Activated CD4-positive, alpha-beta memory T cell treated with anti-CD3 and anti-CD28 coated beads for 36 hours (primary cell): Measurements from ENCODE around the gene ZNF655. TPM values are rescaled to one million over a fixed set of nuclear protein-coding genes. Genes with fewer than 3 reads are reported as not detected.

Experiments used
- CTCF ChIA-PET: fragments of 350-600 bp; sonication (Branson Sonifier 250); formaldehyde crosslinking; loops from one replicate; lab custom pipeline; 2021; ENCODE audit warnings: antibody characterized with exemption, inconsistent platforms; lab: Charles Lee
- POLR2A ChIA-PET: fragments of 350-600 bp; sonication (Branson Sonifier 250); formaldehyde crosslinking; loops from one replicate; lab custom pipeline; 2021; ENCODE audit warnings: antibody characterized with exemption; lab: Charles Lee
- DNase-seq: peaks from one replicate; pipeline ENCODE4 v3.0.0-alpha.2; 2020
- H3K27ac Mint-ChIP-seq: one replicate; pipeline ENCODE4 v1.8.0; 2021; ENCODE audit warnings: mixed read lengths
- H3K27me3 Mint-ChIP-seq: one replicate; pipeline ENCODE4 v1.8.0; 2021; ENCODE audit warnings: mixed read lengths
- H3K36me3 Mint-ChIP-seq: one replicate; pipeline ENCODE4 v1.8.0; 2021; ENCODE audit warnings: mixed read lengths
- H3K4me1 Mint-ChIP-seq: one replicate; pipeline ENCODE4 v1.8.0; 2021; ENCODE audit warnings: low read depth, mixed read lengths
- H3K4me3 Mint-ChIP-seq: one replicate; pipeline ENCODE4 v1.8.0; 2021; ENCODE audit warnings: mild to moderate bottlenecking, mixed read lengths
- H3K9me3 Mint-ChIP-seq: one replicate; pipeline ENCODE4 v1.8.0; 2021; ENCODE audit warnings: mixed read lengths
- intact Hi-C: fragments of 100-400 bp; cut with micrococcal nuclease; formaldehyde crosslinking; loops from one replicate; pipeline ENCODE4 v1.15.1; 2023
- total RNA-seq, 2 experiments: library from RNA; stranded (reverse); gene quantifications; one replicate each; pipeline ENCODE4 v1.2.3, GENCODE V29; 2021

ZNF655 gene, protein sequence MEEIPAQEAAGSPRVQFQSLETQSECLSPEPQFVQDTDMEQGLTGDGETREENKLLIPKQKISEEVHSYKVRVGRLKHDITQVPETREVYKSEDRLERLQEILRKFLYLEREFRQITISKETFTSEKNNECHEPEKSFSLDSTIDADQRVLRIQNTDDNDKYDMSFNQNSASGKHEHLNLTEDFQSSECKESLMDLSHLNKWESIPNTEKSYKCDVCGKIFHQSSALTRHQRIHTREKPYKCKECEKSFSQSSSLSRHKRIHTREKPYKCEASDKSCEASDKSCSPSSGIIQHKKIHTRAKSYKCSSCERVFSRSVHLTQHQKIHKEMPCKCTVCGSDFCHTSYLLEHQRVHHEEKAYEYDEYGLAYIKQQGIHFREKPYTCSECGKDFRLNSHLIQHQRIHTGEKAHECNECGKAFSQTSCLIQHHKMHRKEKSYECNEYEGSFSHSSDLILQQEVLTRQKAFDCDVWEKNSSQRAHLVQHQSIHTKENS
- 10 to 100 TPM; 47.9 to 49.8 TPM for total RNA-seq

DNA sequence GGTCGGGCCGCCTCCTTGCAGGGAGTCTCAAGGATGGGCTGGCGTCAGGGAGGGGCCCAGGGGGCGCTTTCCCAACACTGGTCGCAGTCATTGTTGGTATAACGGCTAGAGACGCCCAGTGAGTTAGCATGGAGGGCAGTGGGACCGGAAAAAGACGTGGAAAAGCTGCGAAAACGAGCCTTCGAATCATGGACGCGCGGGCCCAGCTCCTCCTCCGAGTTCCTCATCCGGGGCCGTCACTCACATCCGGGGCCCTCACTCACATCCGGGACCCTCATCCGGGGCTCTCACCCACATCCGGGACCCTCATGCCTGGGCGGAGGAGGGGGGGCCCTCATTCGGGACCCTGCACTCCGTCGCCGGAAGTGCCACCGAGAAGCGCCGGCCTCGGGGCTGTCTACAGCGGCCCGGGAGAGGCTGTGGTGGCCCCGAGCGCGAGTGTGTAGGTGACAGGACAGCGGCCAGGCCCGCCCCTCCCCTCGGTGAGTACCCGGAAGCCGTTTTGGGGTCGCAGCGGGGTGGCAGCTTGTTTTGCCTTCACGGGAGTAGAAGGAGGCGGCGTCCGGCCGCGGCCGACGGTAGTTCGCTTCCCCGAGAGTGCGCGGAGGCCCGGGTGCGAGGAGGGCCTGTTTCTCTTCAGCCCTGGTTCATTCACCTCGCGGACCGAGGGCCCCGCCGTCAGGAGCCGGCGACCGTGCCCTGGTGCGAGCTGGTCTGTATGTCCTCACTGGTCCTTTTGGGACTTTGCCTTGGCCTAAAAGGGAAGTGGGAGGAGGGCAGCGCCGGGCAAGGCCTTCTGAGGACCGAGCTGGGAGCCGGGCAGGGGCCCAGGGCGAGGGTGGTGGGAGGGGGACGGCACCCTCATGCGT lies at the start of gene ZNF655:
Gene ZNF655, plus strand, starts transcription at position 337 of the 869 bp plus-strand sequence. CDS start 1,918 bp downstream, outside the sequence.
- peak within 1 kb of the TSS; percentile 97 for H3K27ac Mint-ChIP-seq
- no peaks in the 10 kb centered on the region for H3K27me3 Mint-ChIP-seq
- peak within 1 kb of the TSS; percentile 97 for H3K4me3 Mint-ChIP-seq
- peaks cover 43% of the 10 kb centered on the region for H3K36me3 Mint-ChIP-seq
- intact Hi-C loops, result loop anchor here (2.0 to 10.0 kb wide), 2 partner anchors 58 to 154 kb away; partner anchors contain the start of genes BUD31, PDAP1 and ZSCAN25
- ChIA-PET POLR2A (interaction anchor here (0.5 to 2.9 kb wide), 13 partner anchors 12 to 543 kb away, joined by 3 to 13 read pairs (median 4); partner anchors contain the start of genes AP4M1, BUD31, CPSF4 and PDAP1), CTCF (interaction anchor here (1.7 kb wide), 1 partner anchor 356 kb away, joined by 3 read pairs; no protein-coding TSS in a partner anchor)
- no peaks in the 10 kb centered on the region for H3K9me3 Mint-ChIP-seq
- DNase-seq, result peak; percentile 92
- H3K4me1 Mint-ChIP-seq, result peaks cover 43% of the 10 kb centered on the region

DNA sequence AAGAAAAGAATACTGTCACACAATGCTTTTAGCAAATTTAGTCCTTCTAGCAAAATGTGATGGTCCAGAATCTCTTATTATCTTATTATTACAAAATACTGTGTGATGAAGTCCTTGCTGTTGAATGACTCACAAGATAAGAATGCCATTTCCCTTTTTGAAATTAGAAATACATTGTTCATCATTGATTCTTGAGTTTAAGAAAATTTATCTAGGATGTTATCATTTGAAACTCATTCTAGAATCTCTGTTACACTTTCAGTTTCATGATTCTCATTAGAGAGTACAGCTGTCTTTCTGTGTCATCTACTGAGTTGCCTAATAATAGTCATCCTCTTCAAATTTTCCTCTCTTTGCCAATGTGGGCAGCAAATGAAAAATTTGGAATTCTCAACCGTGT lies 44.4 kb upstream of the ZNF655 start:
- H3K9me3 Mint-ChIP-seq, result no peaks in the 10 kb centered on the region
- H3K27ac Mint-ChIP-seq, result no peak overlapping the region
- no peak overlapping the region for H3K4me3 Mint-ChIP-seq
- POLR2A ChIA-PET, result no interaction called here
- H3K36me3 Mint-ChIP-seq, result peaks cover 20% of the 10 kb centered on the region
- CTCF ChIA-PET, result no interaction called here
- H3K27me3 Mint-ChIP-seq, result no peaks in the 10 kb centered on the region
- no peak for DNase-seq
- intact Hi-C loops, result no loop called here
- H3K4me1 Mint-ChIP-seq, result peaks cover 8% of the 10 kb centered on the region

DNA sequence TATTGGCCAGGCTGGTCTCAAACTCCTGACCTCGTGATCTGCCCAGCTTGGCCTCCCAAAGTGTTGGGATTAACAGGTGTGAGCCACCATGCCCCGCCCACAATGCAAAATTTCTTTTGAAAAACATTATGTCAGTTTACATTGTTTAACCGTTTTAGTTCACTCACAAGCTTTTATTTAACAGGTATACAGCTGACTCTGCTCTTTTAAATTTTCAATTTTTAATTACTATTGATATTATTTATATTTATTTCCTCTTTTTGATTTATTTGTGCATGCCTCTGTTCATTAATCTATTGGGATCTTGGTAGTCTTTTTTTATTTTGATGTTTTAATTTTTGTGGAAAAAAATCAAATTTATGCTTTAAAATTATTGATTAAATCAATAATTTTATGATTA lies 37.0 kb upstream of the ZNF655 start:
- POLR2A ChIA-PET, result no interaction called here
- Mint-ChIP-seq H3K27me3 (no peaks in the 10 kb centered on the region), H3K4me3 (no peak overlapping the region), H3K27ac (no peak overlapping the region), H3K36me3 (peaks cover 26% of the 10 kb centered on the region), H3K4me1 (no peaks in the 10 kb centered on the region), H3K9me3 (no peaks in the 10 kb centered on the region)
- DNase-seq, result no peak
- CTCF ChIA-PET, result no interaction called here
- intact Hi-C loops, result no loop called here

DNA sequence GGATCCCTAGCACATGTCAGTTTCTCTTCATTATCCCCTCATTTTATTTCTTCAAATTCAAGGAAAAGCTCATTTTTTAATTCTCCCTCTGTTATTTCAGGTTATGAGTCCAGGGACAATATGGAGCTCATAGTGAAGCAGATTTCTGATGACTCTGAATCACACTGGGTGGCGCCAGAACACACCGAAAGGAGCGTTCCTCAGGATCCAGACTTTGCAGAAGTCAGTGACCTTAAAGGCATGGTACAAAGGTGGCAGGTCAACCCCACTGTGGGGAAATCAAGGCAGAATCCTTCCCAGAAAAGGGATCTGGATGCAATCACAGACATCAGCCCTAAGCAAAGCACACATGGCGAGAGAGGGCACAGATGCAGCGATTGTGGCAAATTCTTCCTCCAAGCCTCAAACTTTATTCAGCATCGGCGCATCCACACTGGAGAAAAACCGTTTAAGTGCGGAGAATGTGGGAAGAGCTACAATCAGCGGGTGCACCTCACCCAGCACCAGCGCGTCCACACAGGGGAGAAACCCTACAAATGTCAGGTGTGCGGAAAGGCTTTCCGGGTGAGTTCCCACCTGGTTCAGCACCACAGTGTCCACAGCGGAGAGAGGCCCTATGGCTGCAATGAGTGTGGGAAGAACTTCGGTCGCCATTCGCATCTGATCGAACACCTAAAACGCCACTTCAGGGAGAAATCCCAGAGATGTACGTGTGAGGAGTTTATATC lies 32.6 kb upstream of the ZNF655 start:
- peak; percentile 43 for DNase-seq
- ChIA-PET POLR2A (no interaction called here), CTCF (interaction anchor here (0.6 to 0.9 kb wide), 5 partner anchors 26 to 388 kb away, joined by 3 to 4 read pairs (median 3); partner anchors contain the start of gene FAM200A)
- intact Hi-C loops, result no loop called here
- Mint-ChIP-seq H3K27ac (no peak overlapping the region), H3K36me3 (peaks cover 56% of the 10 kb centered on the region), H3K27me3 (no peaks in the 10 kb centered on the region), H3K9me3 (peaks cover 21% of the 10 kb centered on the region), H3K4me3 (no peak overlapping the region), H3K4me1 (no peaks in the 10 kb centered on the region)

DNA sequence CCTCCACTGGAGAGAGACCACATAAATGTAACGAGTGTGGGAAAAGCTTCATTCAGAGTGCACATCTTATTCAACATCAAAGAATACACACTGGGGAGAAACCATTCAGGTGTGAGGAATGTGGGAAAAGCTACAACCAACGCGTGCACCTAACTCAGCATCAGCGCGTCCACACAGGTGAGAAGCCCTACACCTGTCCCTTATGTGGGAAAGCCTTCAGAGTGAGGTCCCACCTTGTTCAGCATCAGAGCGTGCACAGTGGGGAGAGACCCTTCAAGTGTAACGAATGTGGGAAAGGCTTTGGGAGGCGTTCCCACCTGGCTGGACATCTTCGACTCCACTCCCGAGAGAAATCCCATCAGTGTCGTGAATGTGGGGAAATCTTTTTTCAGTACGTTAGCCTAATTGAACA lies 27.1 kb upstream of the ZNF655 start:
- POLR2A ChIA-PET, result no interaction called here
- H3K9me3 Mint-ChIP-seq, result peaks cover 55% of the 10 kb centered on the region
- H3K27ac Mint-ChIP-seq, result no peak overlapping the region
- peaks cover 70% of the 10 kb centered on the region for H3K36me3 Mint-ChIP-seq
- H3K4me1 Mint-ChIP-seq, result no peaks in the 10 kb centered on the region
- intact Hi-C loops, result no loop called here
- H3K27me3 Mint-ChIP-seq, result no peaks in the 10 kb centered on the region
- CTCF ChIA-PET, result no interaction called here
- H3K4me3 Mint-ChIP-seq, result no peak overlapping the region
- no peak for DNase-seq

DNA sequence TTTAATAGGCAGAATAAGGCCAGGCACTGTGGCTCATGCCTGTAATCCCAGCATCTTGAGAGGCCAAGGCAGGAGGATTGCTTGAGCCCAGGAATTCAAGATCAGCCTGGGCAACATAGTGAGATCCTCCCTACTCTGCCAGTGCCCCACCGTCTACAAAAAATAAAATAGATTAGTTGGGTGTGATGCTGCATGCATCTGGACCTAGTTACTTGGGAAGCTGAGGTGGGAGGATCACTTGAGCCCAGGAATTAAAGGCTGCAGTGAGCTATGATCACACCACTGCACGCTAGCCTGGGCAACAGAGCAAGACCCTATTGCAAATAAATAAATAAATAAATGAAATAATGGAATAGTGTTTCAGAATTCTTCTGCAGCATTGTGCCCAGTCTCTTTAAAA lies 22.8 kb upstream of the ZNF655 start:
- DNase-seq, result no peak
- Mint-ChIP-seq H3K9me3 (peaks cover 58% of the 10 kb centered on the region), H3K36me3 (peaks cover 36% of the 10 kb centered on the region), H3K27me3 (no peaks in the 10 kb centered on the region), H3K4me3 (no peak overlapping the region), H3K27ac (no peak overlapping the region), H3K4me1 (no peaks in the 10 kb centered on the region)
- CTCF ChIA-PET, result no interaction called here
- intact Hi-C loops, result no loop called here
- POLR2A ChIA-PET, result no interaction called here

DNA sequence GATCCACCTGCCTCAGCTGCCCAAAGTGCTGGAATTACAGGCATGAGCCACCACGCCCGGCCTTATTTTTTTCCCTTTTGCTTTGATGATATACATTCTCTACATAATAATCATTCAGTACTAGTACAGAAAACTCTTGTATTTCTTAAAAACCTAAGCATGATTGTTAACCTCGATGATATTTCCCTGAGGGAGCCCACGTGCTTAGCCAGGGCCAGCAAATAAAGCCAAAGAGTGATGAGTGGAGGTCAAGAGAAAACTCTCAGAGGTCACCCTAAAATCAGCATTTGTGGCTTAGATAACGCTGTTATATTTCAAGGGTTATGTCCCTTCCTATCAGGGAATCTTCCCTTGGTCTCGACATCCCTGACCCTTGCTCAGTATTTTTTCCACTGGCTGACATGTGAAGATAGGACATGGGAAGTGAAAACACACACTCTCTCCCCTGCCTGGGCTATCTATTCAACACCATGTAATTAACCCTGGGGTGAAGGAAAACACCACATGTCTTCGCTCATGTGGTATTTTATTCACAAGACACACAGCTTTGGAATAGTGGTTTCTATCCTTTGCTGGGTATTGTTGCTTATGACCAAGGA lies 19.1 kb upstream of the ZNF655 start:
- Mint-ChIP-seq H3K27me3 (no peaks in the 10 kb centered on the region), H3K36me3 (peaks cover 6% of the 10 kb centered on the region), H3K9me3 (peaks cover 38% of the 10 kb centered on the region), H3K4me3 (no peak overlapping the region), H3K27ac (no peak overlapping the region), H3K4me1 (no peaks in the 10 kb centered on the region)
- no peak for DNase-seq
- ChIA-PET CTCF (no interaction called here), POLR2A (no interaction called here)
- intact Hi-C loops, result no loop called here

DNA sequence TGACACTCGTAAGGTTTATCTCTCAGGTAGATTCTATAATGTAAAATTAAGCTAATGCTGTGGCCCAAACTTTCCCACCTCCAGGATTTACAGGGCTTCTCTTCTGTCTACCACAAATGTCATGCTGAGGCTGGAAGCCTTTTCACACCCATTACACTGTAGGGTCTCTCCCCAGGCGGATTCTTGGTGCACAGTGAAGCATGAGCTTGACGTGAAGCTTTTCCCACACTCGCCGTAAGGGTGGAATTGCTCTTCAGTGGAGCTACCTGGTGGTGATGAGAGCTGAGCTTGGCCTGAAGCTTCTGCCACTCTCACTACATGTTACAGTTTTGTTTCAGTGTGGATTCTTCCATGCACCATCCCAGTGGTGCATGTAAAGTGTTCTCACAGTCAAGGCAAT lies 17.9 kb upstream of the ZNF655 start:
- intact Hi-C loops, result no loop called here
- H3K36me3 Mint-ChIP-seq, result peaks cover 6% of the 10 kb centered on the region
- no peak overlapping the region for H3K27ac Mint-ChIP-seq
- H3K4me1 Mint-ChIP-seq, result no peaks in the 10 kb centered on the region
- no peaks in the 10 kb centered on the region for H3K27me3 Mint-ChIP-seq
- POLR2A ChIA-PET, result interaction anchor here (1.3 kb wide), 1 partner anchor 12 kb away, joined by 3 read pairs; the partner anchor contains the start of gene FAM200A
- H3K4me3 Mint-ChIP-seq, result no peak overlapping the region
- peaks cover 35% of the 10 kb centered on the region for H3K9me3 Mint-ChIP-seq
- CTCF ChIA-PET, result no interaction called here
- DNase-seq, result no peak

DNA sequence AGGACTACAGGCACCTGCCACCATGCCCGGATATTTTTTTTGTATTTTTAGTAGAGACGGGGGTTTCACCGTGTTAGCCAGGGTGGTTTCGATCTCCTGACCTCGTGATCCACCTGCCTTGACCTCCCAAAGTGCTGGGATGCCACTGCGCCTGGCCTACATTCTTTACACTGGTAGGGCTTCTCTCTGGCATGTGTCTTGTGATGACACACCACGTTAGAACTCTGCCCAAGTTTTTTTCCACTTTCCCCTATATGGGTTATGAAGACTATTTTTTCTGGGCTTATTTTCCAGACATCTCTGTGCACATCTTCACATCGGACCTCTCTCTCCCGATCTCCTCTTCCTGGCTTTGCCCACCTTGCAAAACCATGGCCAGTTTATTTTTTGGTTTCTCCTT lies 17.2 kb upstream of the ZNF655 start:
- ChIA-PET CTCF (no interaction called here), POLR2A (interaction anchor here (1.3 kb wide), 1 partner anchor 11 kb away, joined by 3 read pairs; the partner anchor contains the start of gene FAM200A)
- intact Hi-C loops, result no loop called here
- Mint-ChIP-seq H3K4me1 (no peaks in the 10 kb centered on the region), H3K27me3 (no peaks in the 10 kb centered on the region), H3K36me3 (peaks cover 6% of the 10 kb centered on the region), H3K9me3 (peaks cover 35% of the 10 kb centered on the region), H3K27ac (no peak overlapping the region), H3K4me3 (no peak overlapping the region)
- no peak for DNase-seq

DNA sequence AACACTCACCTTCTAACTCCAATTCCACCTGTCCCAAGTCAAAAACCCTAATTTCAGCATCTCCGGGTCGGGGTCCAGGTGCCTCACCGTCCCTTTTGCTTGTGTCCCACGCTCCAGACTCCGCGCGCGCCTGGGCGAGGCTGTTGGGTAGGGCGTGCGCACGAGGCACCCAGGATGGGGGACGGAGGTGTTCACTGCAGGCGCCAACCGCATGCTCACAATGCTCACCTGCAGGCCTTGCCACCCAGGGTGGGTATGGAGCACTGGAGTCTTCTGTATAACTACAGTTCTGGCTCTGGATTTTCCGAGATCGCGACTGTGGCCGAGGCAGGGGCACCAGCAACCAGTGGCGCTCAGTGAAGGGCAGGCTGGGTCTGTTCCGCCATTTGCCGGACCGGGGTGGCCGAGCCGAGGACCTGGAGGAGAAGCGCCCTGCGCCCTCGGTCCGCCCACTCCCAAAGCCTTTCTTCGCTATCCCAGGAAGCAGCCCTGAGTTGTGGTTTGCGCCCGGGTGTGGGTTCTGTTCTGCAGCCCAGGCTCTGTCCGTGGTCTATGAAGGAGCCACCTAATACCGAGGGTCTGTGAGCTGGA lies 15.3 kb upstream of the ZNF655 start:
- Mint-ChIP-seq H3K36me3 (peaks cover 17% of the 10 kb centered on the region), H3K9me3 (peaks cover 33% of the 10 kb centered on the region), H3K4me1 (no peaks in the 10 kb centered on the region), H3K27ac (no peak overlapping the region), H3K27me3 (no peaks in the 10 kb centered on the region), H3K4me3 (no peak overlapping the region)
- intact Hi-C loops, result no loop called here
- ChIA-PET CTCF (no interaction called here), POLR2A (no interaction called here)
- DNase-seq, result no peak

DNA sequence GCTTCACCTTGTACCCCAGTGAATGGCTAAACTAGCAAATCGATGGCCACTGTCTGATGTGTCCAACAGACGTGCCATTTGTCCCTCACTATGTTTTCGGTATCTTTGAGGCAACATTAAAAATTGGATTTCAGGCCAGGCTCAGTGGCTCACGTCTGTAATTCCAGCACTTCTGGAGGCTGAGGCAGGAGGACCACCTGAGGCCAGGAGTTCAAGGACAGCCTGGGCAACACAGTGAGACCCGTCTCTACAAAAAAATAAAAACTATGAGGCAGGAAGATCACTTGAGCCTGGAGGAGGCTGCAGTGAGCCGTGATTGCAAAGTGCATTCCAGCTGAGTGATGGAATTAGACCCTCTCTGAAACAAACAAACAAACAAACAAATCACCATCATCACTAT lies 14.5 kb upstream of the ZNF655 start:
- Mint-ChIP-seq H3K4me1 (no peaks in the 10 kb centered on the region), H3K9me3 (peaks cover 32% of the 10 kb centered on the region), H3K27me3 (no peaks in the 10 kb centered on the region), H3K36me3 (peaks cover 21% of the 10 kb centered on the region), H3K4me3 (no peak overlapping the region), H3K27ac (no peak overlapping the region)
- ChIA-PET CTCF (no interaction called here), POLR2A (no interaction called here)
- intact Hi-C loops, result no loop called here
- no peak for DNase-seq
